Sigmoid colon (tissue), 7 donors: ENCODE results near the gene STK40. TPM values are rescaled to one million over a fixed set of nuclear protein-coding genes. Genes with fewer than 3 reads are reported as not detected.

Source experiments
- DNase-seq: peaks from one replicate; pipeline ENCODE4 v3.0.0-alpha.2; 2019
- H3K27ac ChIP-seq, 4 donors: fragments of 200-600 bp; sonication (generic); one replicate each; pipeline ENCODE4 v1.5.1; 2016 to 2019; ENCODE audit warnings: mild to moderate bottlenecking in 1 of 4
- H3K27me3 ChIP-seq, 3 donors: fragments of 200-600 bp; sonication (generic); one replicate each; pipeline ENCODE4 v1.5.1; 2019; ENCODE audit warnings: mild to moderate bottlenecking in 1 of 3
- H3K36me3 ChIP-seq, 4 donors: fragments of 200-600 bp; sonication (generic); one replicate each; pipeline ENCODE4 v1.5.1; 2016 to 2019
- H3K4me1 ChIP-seq, 4 donors: fragments of 200-600 bp; sonication (generic); one replicate each; pipeline ENCODE4 v1.5.1; 2017 to 2019
- H3K4me3 ChIP-seq, 4 donors: fragments of 200-600 bp; sonication (generic); one replicate each; pipeline ENCODE4 v1.5.1; 2017 to 2019; ENCODE audit warnings: mild to moderate bottlenecking in 2 of 4, moderate library complexity in 1 of 4
- H3K9me3 ChIP-seq, 4 donors: fragments of 200-600 bp in 3 of 4; sonication (generic) in 3 of 4; one replicate each; pipeline versions ENCODE4 v1.5.1 to v1.6.1; 2013 to 2019
- CTCF ChIP-seq, 4 experiments: fragments of 450-650 bp in 3 of 4; fragments of 200-600 bp in 1 of 4; IDR thresholded peaks; one replicate each; pipeline ENCODE4 v1.5.1; 2016 to 2019; ENCODE audit warnings: antibody characterized with exemption in 4 of 4, mild to moderate bottlenecking in 3 of 4, moderate library complexity in 2 of 4
- EP300 ChIP-seq, 4 donors: sonication (generic); formaldehyde crosslinking; IDR thresholded peaks; one replicate each; pipeline ENCODE4 v1.6.1; 2017; ENCODE audit warnings: antibody characterized with exemption in 4 of 4
- POLR2A ChIP-seq, 2 donors: fragments of 450-650 bp; IDR thresholded peaks; one replicate each; pipeline ENCODE4 v1.6.1; 2016; ENCODE audit warnings: antibody characterized with exemption in 2 of 2, mild to moderate bottlenecking in 2 of 2, moderate library complexity in 2 of 2
- POLR2AphosphoS5 ChIP-seq, 4 donors: sonication (generic); formaldehyde crosslinking; IDR thresholded peaks; one replicate each; pipeline ENCODE4 v1.6.1; 2017; ENCODE audit warnings: antibody characterized with exemption in 4 of 4
- WGBS, 2 donors: extraction: QIAGEN DNeasy Blood & Tissue Kit; methylation state at CpG; one replicate each; pipeline ENCODE4 v1.1.7; 2013; 5-methylcytosine and 5-hydroxymethylcytosine counted together
- intact Hi-C: fragments of 100-400 bp; cut with DNase I; formaldehyde crosslinking; loops from one replicate; pipeline ENCODE4 v1.15.1; 2023
- polyA plus RNA-seq, 3 donors: library from polyadenylated mRNA; stranded (reverse); fragments of 200-250 nt; gene quantifications; one replicate each; pipeline ENCODE4 v1.2.3, GENCODE V29; 2013
- total RNA-seq, 4 donors: library from RNA; depleted of rRNA; stranded (reverse); fragments of >200 nt; gene quantifications; one replicate each; pipeline ENCODE4 v1.1.0, GENCODE V29; 2016
- donor health status: healthy with polysubstance abuse.
- donor health status: Bipolar disorder and iron deficiency.
- donor health status: healthy.

STK40 gene
- total and polyA plus RNA-seq, 7 donors = 27.6 to 55.6 (median 40.7) TPM

- Histone ChIP-seq H3K36me3 (peaks cover 0 to 34% (median 12%) of the 10 kb centered on the region in 4 donors), H3K27ac (peak overlapping the region; percentile 2 to 66 (median 46)), H3K4me3 (no peak overlapping the region), H3K4me1 (peaks cover 0 to 36% (median 32%) of the 10 kb centered on the region in 4 donors), H3K9me3 (no peaks in the 10 kb centered on the region), H3K27me3 (no peaks in the 10 kb centered on the region)
- WGBS, 2 donors = 74 to 87% methylated on average over 1 of the region's 1 CpG
- TF ChIP-seq CTCF (IDR thresholded peaks at IDR 0.05) (no peak), POLR2A (IDR thresholded peaks at IDR 0.05) (no peak)
- DNase-seq = peak; percentile 88
- intact Hi-C loops = loop anchor here (5.0 kb wide), 1 partner anchor 58 kb away; the partner anchor contains the start of gene SH3D21
These were observed 20.3 kb downstream of the STK40 start for GRCh38 chr1:36365381-36365780.

GRCh38 chr1:36359911-36360550, 25.7 kb downstream of the STK40 start:
- no peak for TF ChIP-seq EP300 (IDR thresholded peaks at IDR 0.05)
- no peak for TF ChIP-seq POLR2A (IDR thresholded peaks at IDR 0.05)
- TF ChIP-seq POLR2AphosphoS5 (IDR thresholded peaks at IDR 0.05) = no peak
- TF ChIP-seq CTCF (IDR thresholded peaks at IDR 0.05) = no peak
- no peak overlapping the region for H3K4me3 ChIP-seq
- peaks cover 0 to 14% (median under 1%) of the 10 kb centered on the region in 4 donors for H3K4me1 ChIP-seq
- H3K36me3 ChIP-seq = peaks cover under 1 to 76% (median 30%) of the 10 kb centered on the region in 4 donors
- intact Hi-C loops = no loop called here
- 57 to 60% methylated on average over 6 of the region's 6 CpGs for WGBS, 2 donors
- no peaks in the 10 kb centered on the region for H3K9me3 ChIP-seq
- no peaks in the 10 kb centered on the region for H3K27me3 ChIP-seq
- DNase-seq = no peak
- no peak overlapping the region for H3K27ac ChIP-seq

- WGBS, 2 donors = 78 to 96% methylated on average over 5 of the region's 5 CpGs
- intact Hi-C loops = no loop called here
- H3K4me1 ChIP-seq = peaks cover 0 to 12% (median 0%) of the 10 kb centered on the region in 4 donors
- TF ChIP-seq POLR2A (IDR thresholded peaks at IDR 0.05) = no peak
- peaks cover 7 to 82% (median 36%) of the 10 kb centered on the region in 4 donors for H3K36me3 ChIP-seq
- no peak overlapping the region for H3K27ac ChIP-seq
- DNase-seq = no peak
- no peaks in the 10 kb centered on the region for H3K9me3 ChIP-seq
- H3K4me3 ChIP-seq = no peak overlapping the region
- H3K27me3 ChIP-seq = no peaks in the 10 kb centered on the region
These were observed 26.3 kb downstream of the STK40 start for GRCh38 chr1:36359383-36359782.

GRCh38 chr1:36358514-36359084, 27.1 kb downstream of the STK40 start:
- Histone ChIP-seq H3K4me1 (peaks cover 0 to 12% (median 0%) of the 10 kb centered on the region in 4 donors), H3K27me3 (no peaks in the 10 kb centered on the region), H3K36me3 (peaks cover 11 to 90% (median 44%) of the 10 kb centered on the region in 4 donors), H3K27ac (no peak overlapping the region), H3K4me3 (no peak overlapping the region), H3K9me3 (no peaks in the 10 kb centered on the region)
- no peak for DNase-seq
- TF ChIP-seq POLR2A (IDR thresholded peaks at IDR 0.05) (no peak), POLR2AphosphoS5 (IDR thresholded peaks at IDR 0.05) (no peak), EP300 (IDR thresholded peaks at IDR 0.05) (no peak), CTCF (IDR thresholded peaks at IDR 0.05) (no peak)
- intact Hi-C loops = no loop called here
- WGBS, 2 donors = 91 to 95% methylated on average over 13 of the region's 13 CpGs

GRCh38 chr1:36355811-36356210, 29.9 kb downstream of the STK40 start:
- no peak overlapping the region for H3K27ac ChIP-seq
- intact Hi-C loops = no loop called here
- peaks cover 11 to 74% (median 49%) of the 10 kb centered on the region in 4 donors for H3K36me3 ChIP-seq
- no peaks in the 10 kb centered on the region for H3K9me3 ChIP-seq
- H3K4me3 ChIP-seq = no peak overlapping the region
- TF ChIP-seq POLR2A (IDR thresholded peaks at IDR 0.05) (no peak), CTCF (IDR thresholded peaks at IDR 0.05) (no peak), POLR2AphosphoS5 (IDR thresholded peaks at IDR 0.05) (no peak), EP300 (IDR thresholded peaks at IDR 0.05) (no peak)
- DNase-seq = no peak
- H3K27me3 ChIP-seq = no peaks in the 10 kb centered on the region
- WGBS, 2 donors = 66 to 82% methylated on average over 4 of the region's 4 CpGs
- H3K4me1 ChIP-seq = peaks cover 0 to 40% (median 23%) of the 10 kb centered on the region in 4 donors
